IMR-90 (cell line): Measurements from ENCODE around the gene HAGHL. TPM values are rescaled to one million over a fixed set of nuclear protein-coding genes. Genes with fewer than 3 reads are reported as not detected.

Experiments used
- RAD21 ChIP-seq: IDR thresholded peaks from 2 replicates; pipeline ENCODE4 v1.6.1; 2012; ENCODE audit warnings: low read length, improper control_type of control experiment
- polyA plus RNA-seq, 3 experiments: library from polyadenylated mRNA; depleted of rRNA; stranded (reverse); fragments of >200 nt; gene quantifications; 2 replicates each; pipeline ENCODE4 v1.2.3, GENCODE V29; 2012; ENCODE audit warnings: low replicate concordance in 1 of 3
- total RNA-seq: library from RNA; depleted of rRNA; stranded (reverse); fragments of >200 nt; gene quantifications from 2 replicates; pipeline ENCODE4 v1.2.3, GENCODE V29; 2012
- TF ChIP-seq, protein P1 (sequence below): conservative IDR thresholded peaks from 2 replicates; pipeline ENCODE4 v1.5.1; 2012; ENCODE audit warnings: mild to moderate bottlenecking, low read depth, low read length, improper control_type of control experiment

HAGHL gene
- total and polyA plus RNA-seq, 2 of the 4 experiments (the other 2 are of a cell fraction) = 3.0 to 12.5 TPM

DNA sequence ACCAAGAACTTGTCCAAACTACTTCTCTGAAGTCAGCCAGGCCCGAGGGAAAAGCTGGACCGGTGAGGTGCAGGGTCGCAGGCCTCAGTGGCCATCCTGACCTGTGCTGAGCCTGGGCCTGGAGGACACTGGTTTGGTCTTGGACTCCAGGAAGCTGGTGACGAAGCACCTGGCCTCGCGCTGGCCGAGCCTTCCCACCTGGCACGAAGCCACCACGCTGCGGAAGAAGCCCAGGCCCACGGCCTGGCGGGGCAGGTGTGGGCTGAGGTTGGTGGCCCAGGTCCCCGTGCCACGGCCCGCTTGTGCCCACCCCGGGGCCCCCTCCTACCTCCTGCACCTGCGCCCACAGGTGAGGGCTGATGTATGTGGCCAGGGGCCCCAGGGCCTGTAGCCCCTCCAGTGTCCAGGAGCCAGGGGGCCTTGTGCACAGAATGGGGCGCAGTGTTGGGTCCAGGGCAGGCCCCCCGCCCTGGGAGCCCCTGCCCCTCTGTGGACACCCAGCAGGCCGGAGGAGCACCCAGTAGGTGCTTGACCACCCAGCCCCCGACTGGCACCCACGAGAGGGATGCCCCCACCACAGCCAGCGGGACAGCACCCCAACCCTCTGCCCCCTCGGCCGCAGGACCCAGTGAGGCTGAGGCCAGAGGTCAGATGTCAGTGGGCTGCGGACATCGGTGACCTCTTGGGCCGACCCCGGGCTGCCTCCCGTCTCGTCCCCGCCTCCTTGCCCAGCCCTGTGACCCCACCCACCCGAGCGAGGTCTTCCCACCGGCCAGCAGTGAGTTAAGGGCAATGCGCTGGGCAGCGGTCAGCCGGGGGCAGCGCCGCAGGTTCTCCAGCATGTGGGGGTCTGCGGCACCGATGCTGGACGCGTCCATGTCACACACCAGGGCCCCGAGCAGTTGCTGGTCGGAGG lies 47.4 kb downstream of the HAGHL start (continued):
- TF ChIP-seq, protein P1, sequence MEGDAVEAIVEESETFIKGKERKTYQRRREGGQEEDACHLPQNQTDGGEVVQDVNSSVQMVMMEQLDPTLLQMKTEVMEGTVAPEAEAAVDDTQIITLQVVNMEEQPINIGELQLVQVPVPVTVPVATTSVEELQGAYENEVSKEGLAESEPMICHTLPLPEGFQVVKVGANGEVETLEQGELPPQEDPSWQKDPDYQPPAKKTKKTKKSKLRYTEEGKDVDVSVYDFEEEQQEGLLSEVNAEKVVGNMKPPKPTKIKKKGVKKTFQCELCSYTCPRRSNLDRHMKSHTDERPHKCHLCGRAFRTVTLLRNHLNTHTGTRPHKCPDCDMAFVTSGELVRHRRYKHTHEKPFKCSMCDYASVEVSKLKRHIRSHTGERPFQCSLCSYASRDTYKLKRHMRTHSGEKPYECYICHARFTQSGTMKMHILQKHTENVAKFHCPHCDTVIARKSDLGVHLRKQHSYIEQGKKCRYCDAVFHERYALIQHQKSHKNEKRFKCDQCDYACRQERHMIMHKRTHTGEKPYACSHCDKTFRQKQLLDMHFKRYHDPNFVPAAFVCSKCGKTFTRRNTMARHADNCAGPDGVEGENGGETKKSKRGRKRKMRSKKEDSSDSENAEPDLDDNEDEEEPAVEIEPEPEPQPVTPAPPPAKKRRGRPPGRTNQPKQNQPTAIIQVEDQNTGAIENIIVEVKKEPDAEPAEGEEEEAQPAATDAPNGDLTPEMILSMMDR = no peak
- no peak for TF ChIP-seq RAD21
